BE2C (cell line): ENCODE measurements around the gene RPS6KA2.

Source experiments
- DNase-seq: peaks from one replicate; pipeline ENCODE4 v3.0.0-alpha.2; 2020
- H3K27me3 ChIP-seq: fragments of 250-450 bp; sonication (Bioruptor Pico); 2 replicates; pipeline ENCODE4 v1.5.1; 2020; ENCODE audit warnings: mild to moderate bottlenecking
- H3K36me3 ChIP-seq: fragments of 250-450 bp; sonication (Bioruptor Pico); 2 replicates; pipeline ENCODE4 v1.5.1; 2020; ENCODE audit warnings: mild to moderate bottlenecking
- H3K4me1 ChIP-seq: fragments of 250-450 bp; sonication (Bioruptor Pico); 2 replicates; pipeline ENCODE4 v1.5.1; 2020
- H3K4me3 ChIP-seq: 2 replicates; pipeline ENCODE4 v1.5.1; 2011; ENCODE audit warnings: low read depth, low read length
- H3K9me3 ChIP-seq: fragments of 250-450 bp; sonication (Bioruptor Pico); 2 replicates; pipeline ENCODE4 v1.5.1; 2020
- TF ChIP-seq, protein P1 (sequence below): IDR thresholded peaks from 2 replicates; pipeline ENCODE4 v1.5.1; 2012; ENCODE audit warnings: mild to moderate bottlenecking, low read depth, low read length

RPS6KA2 gene

GRCh38 chr6:166553563-166554271, 73.3 kb downstream of the RPS6KA2 start:
- H3K9me3 ChIP-seq: no peaks in the 10 kb centered on the region
- TF ChIP-seq, protein P1, sequence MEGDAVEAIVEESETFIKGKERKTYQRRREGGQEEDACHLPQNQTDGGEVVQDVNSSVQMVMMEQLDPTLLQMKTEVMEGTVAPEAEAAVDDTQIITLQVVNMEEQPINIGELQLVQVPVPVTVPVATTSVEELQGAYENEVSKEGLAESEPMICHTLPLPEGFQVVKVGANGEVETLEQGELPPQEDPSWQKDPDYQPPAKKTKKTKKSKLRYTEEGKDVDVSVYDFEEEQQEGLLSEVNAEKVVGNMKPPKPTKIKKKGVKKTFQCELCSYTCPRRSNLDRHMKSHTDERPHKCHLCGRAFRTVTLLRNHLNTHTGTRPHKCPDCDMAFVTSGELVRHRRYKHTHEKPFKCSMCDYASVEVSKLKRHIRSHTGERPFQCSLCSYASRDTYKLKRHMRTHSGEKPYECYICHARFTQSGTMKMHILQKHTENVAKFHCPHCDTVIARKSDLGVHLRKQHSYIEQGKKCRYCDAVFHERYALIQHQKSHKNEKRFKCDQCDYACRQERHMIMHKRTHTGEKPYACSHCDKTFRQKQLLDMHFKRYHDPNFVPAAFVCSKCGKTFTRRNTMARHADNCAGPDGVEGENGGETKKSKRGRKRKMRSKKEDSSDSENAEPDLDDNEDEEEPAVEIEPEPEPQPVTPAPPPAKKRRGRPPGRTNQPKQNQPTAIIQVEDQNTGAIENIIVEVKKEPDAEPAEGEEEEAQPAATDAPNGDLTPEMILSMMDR: no peak
- H3K36me3 ChIP-seq: no peaks in the 10 kb centered on the region
- H3K4me3 ChIP-seq: no peak overlapping the region
- no peaks in the 10 kb centered on the region for H3K27me3 ChIP-seq
- DNase-seq: no peak
- H3K4me1 ChIP-seq: no peaks in the 10 kb centered on the region; the same call in 1 of the 2 replicates

- DNase-seq: no peak
- TF ChIP-seq, protein P1: no peak
- H3K27me3 ChIP-seq: no peaks in the 10 kb centered on the region
- H3K4me3 ChIP-seq: no peak overlapping the region
- H3K9me3 ChIP-seq: no peaks in the 10 kb centered on the region
- H3K4me1 ChIP-seq: no peaks in the 10 kb centered on the region; the same call in 1 of the 2 replicates
- no peaks in the 10 kb centered on the region for H3K36me3 ChIP-seq
These were observed 74.5 kb downstream of the RPS6KA2 start for GRCh38 chr6:166552600-166552999.

- no peaks in the 10 kb centered on the region; the same call in 1 of the 2 replicates for H3K4me1 ChIP-seq
- no peaks in the 10 kb centered on the region for H3K27me3 ChIP-seq
- DNase-seq: no peak
- TF ChIP-seq, protein P1: no peak
- no peaks in the 10 kb centered on the region for H3K9me3 ChIP-seq
- no peak overlapping the region for H3K4me3 ChIP-seq
- no peaks in the 10 kb centered on the region for H3K36me3 ChIP-seq
These were observed 75.1 kb downstream of the RPS6KA2 start for GRCh38 chr6:166551754-166552495.

DNA sequence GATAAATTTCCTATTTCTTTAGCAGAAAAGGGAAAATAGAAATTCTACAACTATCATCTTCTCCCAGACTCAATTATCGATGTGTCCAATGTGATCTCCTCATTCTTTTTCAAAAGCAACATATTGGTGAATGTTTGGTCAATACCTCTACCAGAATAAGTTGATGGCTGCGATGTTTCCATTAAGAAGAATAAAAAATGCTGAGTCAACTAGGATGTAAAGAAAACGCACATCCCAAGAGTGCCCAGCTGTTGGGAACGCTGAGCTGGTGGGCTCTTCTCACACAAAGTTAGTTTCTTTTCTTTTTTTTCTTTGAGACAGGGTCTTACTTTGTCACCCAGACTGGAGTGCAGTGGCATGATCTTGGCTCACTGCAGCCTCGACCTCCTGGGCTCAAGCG, 80.4 kb downstream of the RPS6KA2 start:
- TF ChIP-seq, protein P1: no peak
- no peaks in the 10 kb centered on the region for H3K36me3 ChIP-seq

GRCh38 chr6:166545156-166546034, 81.7 kb downstream of the RPS6KA2 start:
- Histone ChIP-seq H3K4me1 (no peaks in the 10 kb centered on the region), H3K9me3 (no peaks in the 10 kb centered on the region), H3K36me3 (no peaks in the 10 kb centered on the region), H3K4me3 (no peak overlapping the region), H3K27me3 (no peaks in the 10 kb centered on the region)
- DNase-seq: no peak
- TF ChIP-seq, protein P1: no peak

More for the DNA sequence above, 80.4 kb downstream of the RPS6KA2 start:
- Histone ChIP-seq H3K4me1 (no peaks in the 10 kb centered on the region), H3K27me3 (no peaks in the 10 kb centered on the region), H3K9me3 (no peaks in the 10 kb centered on the region), H3K4me3 (no peak overlapping the region)
- DNase-seq: no peak
